Panc1 (cell line): ENCODE data around the gene ANKRD17. TPM values are rescaled to one million over a fixed set of nuclear protein-coding genes. Genes with fewer than 3 reads are reported as not detected.

Experiments
- ATAC-seq: fragments of 200-7000 bp; cut with Tn5 transposase; 2 replicates; pipeline ENCODE4 v1.9.1; 2020; ENCODE audit warnings: mild to moderate bottlenecking, moderate library complexity
- BruUV-seq: library from RNA; stranded (reverse); fragments of 400-500 nt; replicated peaks from 2 replicates; lab custom pipeline; 2021; lab: Mats Ljungman, UMichigan
- CTCF ChIA-PET: fragments of 300-600 bp; sonication (Branson Sonifier 250); formaldehyde crosslinking; loops from one replicate; lab custom pipeline; 2022; ENCODE audit warnings: antibody characterized with exemption; lab: Charles Lee
- POLR2A ChIA-PET: fragments of 300-600 bp; sonication (Branson Sonifier 250); formaldehyde crosslinking; loops from one replicate; lab custom pipeline; 2022; ENCODE audit warnings: antibody characterized with exemption; lab: Charles Lee
- DNase-seq: peaks from one replicate; pipeline ENCODE4 v3.0.0-alpha.2; 2010; ENCODE audit warnings: low read depth, low spot score
- H3K27ac ChIP-seq: 2 replicates; pipeline ENCODE4 v1.5.1; 2011; ENCODE audit warnings: mild to moderate bottlenecking, low read length, inconsistent platforms
- H3K27me3 ChIP-seq: fragments of 200-500 bp; sonication (Bioruptor generic); 2 replicates; pipeline ENCODE4 v1.6.0; 2014; ENCODE audit warnings: low read length, inconsistent platforms; ENCODE audit not compliant: control insufficient read depth, insufficient read depth
- H3K36me3 ChIP-seq: fragments of 200-500 bp; sonication (Bioruptor generic); 2 replicates; pipeline ENCODE4 v1.5.1; 2014; ENCODE audit warnings: inconsistent platforms, mild to moderate bottlenecking, low read length, moderate library complexity; ENCODE audit not compliant: control insufficient read depth, insufficient read depth
- H3K4me1 ChIP-seq: 2 replicates; pipeline ENCODE4 v1.5.1; 2011; ENCODE audit warnings: inconsistent platforms, mild to moderate bottlenecking, low read length, moderate library complexity; ENCODE audit not compliant: control insufficient read depth, insufficient read depth
- H3K4me3 ChIP-seq, 2 experiments: 2 replicates each; pipeline ENCODE4 v1.5.1; 2011 to 2012; ENCODE audit warnings: low read depth in 2 of 2, low read length in 2 of 2, mild to moderate bottlenecking in 2 of 2, inconsistent platforms in 1 of 2, moderate library complexity in 1 of 2
- H3K9me3 ChIP-seq: fragments of 200-500 bp; sonication (Bioruptor generic); 2 replicates; pipeline ENCODE4 v1.5.1; 2014; ENCODE audit warnings: low read depth, mild to moderate bottlenecking, inconsistent platforms, low read length, moderate library complexity; ENCODE audit not compliant: control insufficient read depth, insufficient read depth
- POLR2AphosphoS5 ChIP-seq: IDR thresholded peaks from 2 replicates; pipeline ENCODE4 v1.6.1; 2012; ENCODE audit warnings: mild to moderate bottlenecking, low read depth, low read length, moderate library complexity
- SIN3A ChIP-seq: IDR thresholded peaks from 2 replicates; pipeline ENCODE4 v1.6.1; 2012; ENCODE audit warnings: low read depth, mild to moderate bottlenecking, low read length, moderate library complexity, borderline replicate concordance; ENCODE audit not compliant: insufficient read depth
- TCF7L2 ChIP-seq: IDR thresholded peaks from 2 replicates; pipeline ENCODE4 v1.6.1; 2011; ENCODE audit warnings: mild to moderate bottlenecking, low read depth, low read length, inconsistent platforms
- in situ Hi-C: cut with HindIII; loops from 2 replicates; pipeline ENCODE4 v1.10.0; 2016; ENCODE audit warnings: low sequenced_read_pairs, low pct_unique_long_range_greater_than_20kb
- intact Hi-C: fragments of 100-400 bp; cut with micrococcal nuclease; formaldehyde crosslinking; loops from one replicate; pipeline ENCODE4 v1.10.0; 2022; ENCODE audit not compliant: unreplicated experiment
- total RNA-seq: library from RNA; stranded (reverse); gene quantifications from one replicate; pipeline ENCODE4 v1.2.1, GENCODE V29; 2021; ENCODE audit not compliant: unreplicated experiment
- TF ChIP-seq, protein P1 (sequence below): fragments of 450-650 bp; IDR thresholded peaks from 2 replicates; pipeline ENCODE4 v1.5.1; 2017; ENCODE audit warnings: mild to moderate bottlenecking
- TF ChIP-seq, protein P2 (sequence below), 2 experiments: IDR thresholded peaks; 2 replicates each; pipeline ENCODE4 v1.6.1; 2011 to 2012; ENCODE audit warnings: low read depth in 2 of 2, control low read depth in 1 of 2, low read length in 1 of 2, mild to moderate bottlenecking in 1 of 2, moderate library complexity in 1 of 2; ENCODE audit not compliant: insufficient read depth in 1 of 2

The ANKRD17 gene
- total RNA-seq, 1 experiment from 2014 or later: 38.5 TPM

DNA sequence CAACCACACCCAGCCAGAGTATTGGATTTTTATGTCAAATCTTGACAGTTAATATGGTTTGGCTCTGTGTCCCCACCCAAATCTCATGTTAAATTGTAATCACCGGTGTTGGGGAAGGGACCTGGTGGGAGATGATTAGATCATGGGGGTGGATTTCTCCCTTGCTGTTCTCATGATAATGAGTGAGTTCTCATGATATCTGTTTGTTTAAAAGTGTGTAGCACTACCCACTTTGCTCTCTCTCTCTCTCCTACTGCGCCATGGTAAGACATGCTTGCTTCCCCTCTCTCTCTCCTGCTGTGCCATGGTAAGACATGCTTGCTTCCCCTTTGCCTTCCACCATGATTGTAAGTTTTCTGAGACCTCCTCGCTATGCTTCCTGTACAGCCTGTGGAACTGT lies 102.2 kb downstream of the ANKRD17 start:
- DNase-seq (no peak), ATAC-seq (no peak)
- TF ChIP-seq, protein P1, sequence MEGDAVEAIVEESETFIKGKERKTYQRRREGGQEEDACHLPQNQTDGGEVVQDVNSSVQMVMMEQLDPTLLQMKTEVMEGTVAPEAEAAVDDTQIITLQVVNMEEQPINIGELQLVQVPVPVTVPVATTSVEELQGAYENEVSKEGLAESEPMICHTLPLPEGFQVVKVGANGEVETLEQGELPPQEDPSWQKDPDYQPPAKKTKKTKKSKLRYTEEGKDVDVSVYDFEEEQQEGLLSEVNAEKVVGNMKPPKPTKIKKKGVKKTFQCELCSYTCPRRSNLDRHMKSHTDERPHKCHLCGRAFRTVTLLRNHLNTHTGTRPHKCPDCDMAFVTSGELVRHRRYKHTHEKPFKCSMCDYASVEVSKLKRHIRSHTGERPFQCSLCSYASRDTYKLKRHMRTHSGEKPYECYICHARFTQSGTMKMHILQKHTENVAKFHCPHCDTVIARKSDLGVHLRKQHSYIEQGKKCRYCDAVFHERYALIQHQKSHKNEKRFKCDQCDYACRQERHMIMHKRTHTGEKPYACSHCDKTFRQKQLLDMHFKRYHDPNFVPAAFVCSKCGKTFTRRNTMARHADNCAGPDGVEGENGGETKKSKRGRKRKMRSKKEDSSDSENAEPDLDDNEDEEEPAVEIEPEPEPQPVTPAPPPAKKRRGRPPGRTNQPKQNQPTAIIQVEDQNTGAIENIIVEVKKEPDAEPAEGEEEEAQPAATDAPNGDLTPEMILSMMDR: no peak
- TF ChIP-seq TCF7L2 (no peak), SIN3A (no peak), POLR2AphosphoS5 (no peak)
- TF ChIP-seq, protein P2, sequence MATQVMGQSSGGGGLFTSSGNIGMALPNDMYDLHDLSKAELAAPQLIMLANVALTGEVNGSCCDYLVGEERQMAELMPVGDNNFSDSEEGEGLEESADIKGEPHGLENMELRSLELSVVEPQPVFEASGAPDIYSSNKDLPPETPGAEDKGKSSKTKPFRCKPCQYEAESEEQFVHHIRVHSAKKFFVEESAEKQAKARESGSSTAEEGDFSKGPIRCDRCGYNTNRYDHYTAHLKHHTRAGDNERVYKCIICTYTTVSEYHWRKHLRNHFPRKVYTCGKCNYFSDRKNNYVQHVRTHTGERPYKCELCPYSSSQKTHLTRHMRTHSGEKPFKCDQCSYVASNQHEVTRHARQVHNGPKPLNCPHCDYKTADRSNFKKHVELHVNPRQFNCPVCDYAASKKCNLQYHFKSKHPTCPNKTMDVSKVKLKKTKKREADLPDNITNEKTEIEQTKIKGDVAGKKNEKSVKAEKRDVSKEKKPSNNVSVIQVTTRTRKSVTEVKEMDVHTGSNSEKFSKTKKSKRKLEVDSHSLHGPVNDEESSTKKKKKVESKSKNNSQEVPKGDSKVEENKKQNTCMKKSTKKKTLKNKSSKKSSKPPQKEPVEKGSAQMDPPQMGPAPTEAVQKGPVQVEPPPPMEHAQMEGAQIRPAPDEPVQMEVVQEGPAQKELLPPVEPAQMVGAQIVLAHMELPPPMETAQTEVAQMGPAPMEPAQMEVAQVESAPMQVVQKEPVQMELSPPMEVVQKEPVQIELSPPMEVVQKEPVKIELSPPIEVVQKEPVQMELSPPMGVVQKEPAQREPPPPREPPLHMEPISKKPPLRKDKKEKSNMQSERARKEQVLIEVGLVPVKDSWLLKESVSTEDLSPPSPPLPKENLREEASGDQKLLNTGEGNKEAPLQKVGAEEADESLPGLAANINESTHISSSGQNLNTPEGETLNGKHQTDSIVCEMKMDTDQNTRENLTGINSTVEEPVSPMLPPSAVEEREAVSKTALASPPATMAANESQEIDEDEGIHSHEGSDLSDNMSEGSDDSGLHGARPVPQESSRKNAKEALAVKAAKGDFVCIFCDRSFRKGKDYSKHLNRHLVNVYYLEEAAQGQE (IDR thresholded peaks at IDR 0.05; ENCODE audit: insufficient read depth in 1 of 2, low read depth in 2 of 2, low read length in 1 of 2): no peak
- Histone ChIP-seq H3K27me3 (no peaks in the 10 kb centered on the region), H3K9me3 (no peaks in the 10 kb centered on the region), H3K4me1 (no peaks in the 10 kb centered on the region), H3K36me3 (no peaks in the 10 kb centered on the region; the same call in 1 of the 2 replicates), H3K4me3 (no peak overlapping the region), H3K27ac (no peak overlapping the region)
- ChIA-PET POLR2A (no interaction called here), CTCF (no interaction called here)
- no TSS peak for BruUV-seq
- intact Hi-C loops (no loop called here), in situ Hi-C loops (no loop called here)

DNA sequence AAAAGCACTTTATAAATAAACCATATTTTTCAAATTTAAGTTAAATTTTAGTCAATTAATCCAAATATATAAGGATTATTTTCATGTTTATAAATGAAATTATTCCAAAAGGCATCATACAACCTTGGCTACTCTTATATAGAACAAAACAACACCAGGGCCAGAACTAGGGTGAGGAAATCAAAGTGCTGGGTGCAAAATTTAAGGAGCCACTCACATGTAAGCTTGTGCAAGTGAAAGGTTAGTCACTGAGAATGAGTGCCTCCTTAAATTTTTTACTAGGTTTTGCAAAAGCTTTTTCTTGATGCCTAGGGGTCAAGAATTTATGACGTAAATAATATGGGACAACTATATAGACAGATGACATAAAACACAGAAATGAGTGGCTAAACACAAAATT lies 105.7 kb downstream of the ANKRD17 start:
- Histone ChIP-seq H3K4me3 (no peak overlapping the region), H3K27me3 (no peaks in the 10 kb centered on the region), H3K4me1 (no peaks in the 10 kb centered on the region), H3K36me3 (peaks cover 11% of the 10 kb centered on the region), H3K27ac (no peak overlapping the region), H3K9me3 (no peaks in the 10 kb centered on the region)
- TF ChIP-seq TCF7L2: no peak
- TF ChIP-seq SIN3A: no peak
- no peak for TF ChIP-seq POLR2AphosphoS5
- TF ChIP-seq, protein P1: no peak
- TF ChIP-seq, protein P2 (IDR thresholded peaks at IDR 0.05; ENCODE audit: insufficient read depth in 1 of 2, low read depth in 2 of 2, low read length in 1 of 2): no peak
- ChIA-PET CTCF (interaction anchor here (0.5 kb wide), 1 partner anchor 37 kb away, joined by 7 read pairs; no protein-coding TSS in a partner anchor), POLR2A (no interaction called here)
- BruUV-seq: no TSS peak
- DNase-seq (no peak), ATAC-seq (no peak)
- intact Hi-C loops: no loop called here
- in situ Hi-C loops: no loop called here
